ENCODE measurements around the gene CHD6.

GRCh38 chr20:41380551-41381193 lies 237.5 kb downstream of the CHD6 start:
- TF ChIP-seq, protein P1, sequence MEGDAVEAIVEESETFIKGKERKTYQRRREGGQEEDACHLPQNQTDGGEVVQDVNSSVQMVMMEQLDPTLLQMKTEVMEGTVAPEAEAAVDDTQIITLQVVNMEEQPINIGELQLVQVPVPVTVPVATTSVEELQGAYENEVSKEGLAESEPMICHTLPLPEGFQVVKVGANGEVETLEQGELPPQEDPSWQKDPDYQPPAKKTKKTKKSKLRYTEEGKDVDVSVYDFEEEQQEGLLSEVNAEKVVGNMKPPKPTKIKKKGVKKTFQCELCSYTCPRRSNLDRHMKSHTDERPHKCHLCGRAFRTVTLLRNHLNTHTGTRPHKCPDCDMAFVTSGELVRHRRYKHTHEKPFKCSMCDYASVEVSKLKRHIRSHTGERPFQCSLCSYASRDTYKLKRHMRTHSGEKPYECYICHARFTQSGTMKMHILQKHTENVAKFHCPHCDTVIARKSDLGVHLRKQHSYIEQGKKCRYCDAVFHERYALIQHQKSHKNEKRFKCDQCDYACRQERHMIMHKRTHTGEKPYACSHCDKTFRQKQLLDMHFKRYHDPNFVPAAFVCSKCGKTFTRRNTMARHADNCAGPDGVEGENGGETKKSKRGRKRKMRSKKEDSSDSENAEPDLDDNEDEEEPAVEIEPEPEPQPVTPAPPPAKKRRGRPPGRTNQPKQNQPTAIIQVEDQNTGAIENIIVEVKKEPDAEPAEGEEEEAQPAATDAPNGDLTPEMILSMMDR (IDR thresholded peaks at IDR 0.05), result no peak
- no peak for TF ChIP-seq POLR2A (IDR thresholded peaks at IDR 0.05)

All from adrenal gland (tissue), 5 donors.